GM21360 (cell line): Measurements from ENCODE around the gene CNTNAP2.
"Not testable (repeated sequence)": the region's sequence is repeated elsewhere in the genome, so short reads cannot be mapped to it uniquely, and the experiment has no call there.

Experiments
- ATAC-seq: cut with Tn5 transposase; IDR thresholded peaks from one replicate; pipeline ENCODE4 v1.9.1; 2021; ENCODE audit warnings: mild to moderate bottlenecking, moderate library complexity; ENCODE audit not compliant: unreplicated experiment

The CNTNAP2 gene

DNA sequence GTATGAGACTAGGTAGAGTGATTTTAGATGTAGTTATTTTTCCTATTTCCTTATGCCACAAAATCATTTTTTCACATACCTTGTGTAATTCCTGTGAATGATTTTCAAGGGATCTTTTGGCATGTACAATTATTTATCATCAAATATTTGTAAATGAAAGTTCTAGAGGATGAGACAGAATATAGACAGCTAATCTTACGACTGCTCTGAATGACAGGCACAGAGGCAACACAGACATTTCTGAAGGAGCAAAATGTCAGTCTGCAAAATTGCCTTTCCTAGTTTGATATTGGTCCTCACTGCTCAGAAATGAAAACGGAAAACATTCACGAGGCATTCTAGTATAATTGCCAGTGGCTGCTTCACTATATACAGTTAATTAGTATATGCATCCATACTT, 1663.3 kb downstream of the CNTNAP2 start:
- no peak for ATAC-seq

DNA sequence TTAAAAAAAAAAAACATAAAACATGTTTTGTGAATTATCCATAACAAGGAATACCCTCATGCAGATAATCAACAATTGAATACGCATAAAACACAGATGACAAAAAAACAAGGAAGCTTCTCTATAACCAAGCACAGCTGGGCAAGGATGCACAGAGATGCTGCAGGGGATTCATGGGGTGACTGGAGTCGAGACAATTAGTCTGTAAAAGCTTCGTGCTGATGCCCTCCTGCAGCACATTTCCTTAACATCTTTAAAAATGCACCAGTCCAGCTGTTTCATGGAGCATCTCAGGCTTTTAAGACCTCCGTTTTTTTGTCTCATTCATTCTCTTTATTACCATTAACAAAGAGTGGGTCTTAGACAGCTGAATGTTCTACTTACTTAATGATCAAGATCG, 1680.0 kb downstream of the CNTNAP2 start:
- ATAC-seq: no peak

GRCh38 chr7:147798001-147798400, 1681.4 kb downstream of the CNTNAP2 start:
- ATAC-seq: no peak

DNA sequence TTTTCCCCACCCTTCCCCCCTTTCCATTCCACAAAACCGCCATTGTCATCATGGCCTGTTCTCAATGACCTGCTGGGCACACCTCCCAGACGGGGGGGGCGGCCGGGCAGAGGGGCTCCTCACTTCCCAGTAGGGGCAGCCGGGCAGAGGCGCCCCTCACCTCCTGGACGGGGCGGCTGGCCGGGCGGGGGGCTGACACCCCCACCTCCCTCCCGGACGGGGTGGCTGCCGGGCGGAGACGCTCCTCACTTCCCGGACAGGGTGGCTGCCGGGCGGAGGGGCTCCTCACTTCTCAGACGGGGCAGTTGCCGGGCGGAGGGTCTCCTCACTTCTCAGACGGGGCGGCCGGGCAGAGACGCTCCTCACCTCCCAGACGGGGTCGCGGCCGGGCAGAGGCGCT, 1685.2 kb downstream of the CNTNAP2 start:
- ATAC-seq: not testable (repeated sequence)

GRCh38 chr7:147803151-147803550, 1686.5 kb downstream of the CNTNAP2 start:
- ATAC-seq: no peak

DNA sequence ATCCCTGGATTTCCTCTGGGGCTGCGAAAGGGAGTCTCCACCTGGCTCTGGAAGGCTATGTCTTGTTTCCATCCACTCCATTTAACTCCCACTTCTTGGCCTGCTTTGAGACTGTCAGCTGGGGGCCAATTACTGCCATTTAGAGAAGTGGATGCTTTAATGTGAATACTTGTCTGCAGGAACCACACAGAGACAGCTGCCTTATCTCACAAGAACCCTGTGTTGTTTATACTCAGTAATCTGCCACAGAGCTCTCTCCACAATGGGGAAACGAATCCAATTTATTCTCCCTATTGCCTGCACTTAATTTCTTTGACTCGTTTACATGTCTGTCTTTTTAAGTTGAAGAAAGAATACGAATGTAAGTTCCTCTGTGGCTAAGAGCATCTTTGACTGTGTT, 1687.0 kb downstream of the CNTNAP2 start:
- no peak for ATAC-seq

- no peak for ATAC-seq
Measured at GRCh38 chr7:147804032-147804431, 1687.4 kb downstream of the CNTNAP2 start.

- ATAC-seq: no peak
Measured at GRCh38 chr7:147805996-147806576, 1689.5 kb downstream of the CNTNAP2 start.

DNA sequence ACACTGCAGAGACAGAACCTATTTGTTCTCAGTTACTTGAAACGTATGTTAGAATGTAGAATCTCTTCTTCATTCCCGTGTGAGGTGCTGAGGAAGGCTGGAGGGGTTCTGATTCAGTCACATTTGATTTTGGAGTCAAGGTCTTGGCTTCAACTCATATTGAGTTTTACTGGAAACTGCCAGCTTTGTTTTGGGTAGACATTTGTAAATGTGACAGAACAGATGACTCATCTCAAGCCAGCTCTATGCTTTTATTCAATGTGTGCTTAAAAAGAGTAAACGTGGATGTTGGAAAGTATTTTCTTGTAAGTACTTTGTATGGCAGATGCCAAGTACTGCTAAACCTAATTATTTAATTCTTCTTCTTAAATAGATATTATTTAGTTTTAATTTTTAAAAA, 1693.2 kb downstream of the CNTNAP2 start:
- ATAC-seq: no peak

GRCh38 chr7:147810269-147810668, 1693.7 kb downstream of the CNTNAP2 start:
- ATAC-seq: no peak

GRCh38 chr7:147811923-147812322, 1695.3 kb downstream of the CNTNAP2 start:
- ATAC-seq: no peak

- ATAC-seq: no peak
Measured at GRCh38 chr7:147813316-147813715, 1696.7 kb downstream of the CNTNAP2 start.

DNA sequence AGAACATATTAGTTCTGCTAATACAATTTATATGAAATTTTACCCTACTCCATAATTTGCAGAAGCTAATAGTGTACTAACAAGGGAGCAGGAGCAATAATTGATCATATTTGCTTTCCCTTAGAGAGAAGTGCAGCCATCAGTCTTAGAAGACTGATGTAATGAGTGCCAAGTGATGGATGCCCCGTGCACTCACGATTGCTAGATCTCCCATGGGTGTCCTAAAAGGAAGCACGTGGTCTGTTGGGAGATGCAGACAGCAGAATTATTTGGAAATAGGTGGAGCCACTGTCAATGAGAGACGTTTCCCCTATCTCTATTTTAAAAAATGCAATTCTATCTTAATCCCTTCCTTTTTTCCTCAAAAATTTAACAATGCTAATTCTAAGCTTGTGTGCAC, 1701.7 kb downstream of the CNTNAP2 start:
- ATAC-seq: no peak

- ATAC-seq: no peak
Measured at GRCh38 chr7:147824671-147825070, 1708.1 kb downstream of the CNTNAP2 start.

GRCh38 chr7:147829016-147829415, 1712.4 kb downstream of the CNTNAP2 start:
- ATAC-seq: no peak

DNA sequence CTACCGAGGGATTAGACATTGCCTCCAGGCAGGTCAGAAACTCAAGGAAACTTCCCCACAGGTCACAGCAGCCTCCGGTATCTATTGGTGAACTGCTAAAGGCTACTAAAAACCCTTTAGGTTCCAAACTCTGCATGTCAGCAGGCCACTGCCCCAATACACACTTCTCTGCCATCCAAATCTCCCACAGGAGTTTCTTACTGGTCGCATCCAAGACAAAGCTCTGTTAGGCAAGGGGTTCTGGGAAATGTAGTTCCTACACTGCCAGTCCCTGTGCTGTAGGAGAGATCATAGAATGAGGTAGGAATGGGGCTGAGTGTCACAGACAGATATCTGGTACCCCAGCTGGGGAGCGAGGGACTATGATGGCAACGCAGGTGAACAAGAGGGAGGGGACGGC, 1717.0 kb downstream of the CNTNAP2 start:
- ATAC-seq: no peak

GRCh38 chr7:147833970-147834369, 1717.4 kb downstream of the CNTNAP2 start:
- no peak for ATAC-seq

DNA sequence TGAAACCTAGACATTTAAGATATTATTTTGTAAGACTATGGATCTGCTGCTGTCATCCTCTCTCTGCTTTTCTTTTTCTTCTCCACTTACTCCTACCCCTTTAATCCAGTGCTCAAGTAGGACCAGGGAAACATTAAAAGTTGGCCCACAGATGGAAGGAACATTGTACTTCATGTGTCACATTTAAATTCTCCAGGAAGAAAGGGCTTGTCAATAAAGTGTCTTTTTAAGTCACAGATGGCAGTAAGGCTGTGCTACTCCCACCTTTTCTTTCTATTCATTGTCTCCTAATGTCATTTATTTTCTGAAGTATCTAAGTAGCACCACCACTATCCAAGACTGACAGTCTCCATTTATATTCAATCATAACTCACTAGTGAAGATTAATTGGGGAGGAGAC, 1736.2 kb downstream of the CNTNAP2 start:
- ATAC-seq: no peak

GRCh38 chr7:147857152-147858140, 1740.8 kb downstream of the CNTNAP2 start:
- no peak for ATAC-seq

- no peak for ATAC-seq
Measured at GRCh38 chr7:147858421-147858820, 1741.8 kb downstream of the CNTNAP2 start.

- no peak for ATAC-seq
Measured at GRCh38 chr7:147859033-147859432, 1742.4 kb downstream of the CNTNAP2 start.

GRCh38 chr7:147859486-147859885, 1742.9 kb downstream of the CNTNAP2 start:
- no peak for ATAC-seq
